G401 (cell line): ENCODE data around the gene KRT222. TPM values are rescaled to one million over a fixed set of nuclear protein-coding genes. Genes with fewer than 3 reads are reported as not detected.

Experiments used
- total RNA-seq: library from RNA; depleted of rRNA; stranded (reverse); fragments of >200 nt; shearing (Covaris generic); gene quantifications from 2 replicates; pipeline ENCODE4 v1.2.3, GENCODE V29; 2014; rRNA removed

KRT222 gene
- total RNA-seq, 1 experiment from 2014 or later, result not detected

Other genes starting within 250 kb of the KRT222 start
- gene TOP2A, start 247.3 kb downstream of the KRT222 start, total RNA-seq, result 133 and 277 TPM in 2 replicates
- 44.6 and 46.2 TPM in 2 replicates for gene IGFBP4, start 221.7 kb downstream of the KRT222 start, total RNA-seq
- not detected in 2 replicates for gene TNS4, start 163.6 kb downstream of the KRT222 start, total RNA-seq
- gene CCR7, start 99.7 kb downstream of the KRT222 start, total RNA-seq, result not detected in 2 replicates
- gene SMARCE1, start 17.4 kb downstream of the KRT222 start, total RNA-seq, result 39.0 and 48.6 TPM in 2 replicates
- gene KRT24, start 38.6 kb upstream of the KRT222 start, total RNA-seq, result not detected in 2 replicates
- not detected in 2 replicates for gene KRT25, start 90.2 kb upstream of the KRT222 start, total RNA-seq
- gene KRT26, start 107.0 kb upstream of the KRT222 start, total RNA-seq, result not detected in 2 replicates
- gene KRT27, start 117.4 kb upstream of the KRT222 start, total RNA-seq, result not detected in 2 replicates
- gene KRT28, start 134.8 kb upstream of the KRT222 start, total RNA-seq, result not detected in 2 replicates
- 22.4 and 30.6 TPM in 2 replicates for gene KRT10, start 157.4 kb upstream of the KRT222 start, total RNA-seq
- gene KRT12, start 202.0 kb upstream of the KRT222 start, total RNA-seq, result not detected in 2 replicates
- not detected in 2 replicates for gene KRT20, start 220.1 kb upstream of the KRT222 start, total RNA-seq